Cardiac fibroblast (primary cell): ENCODE results near the gene KLF6.

Source experiments
- DNase-seq, 2 donors: peaks; one replicate each; pipeline versions ENCODE4 v3.0.0 to v3.0.0-alpha.2; 2010; ENCODE audit warnings: low read depth in 2 of 2
- H3K4me3 ChIP-seq, 2 donors: replicated peaks in 1 of 2; 1 replicate in 1 of 2; 2 replicates in 1 of 2; pipeline ENCODE4 v1.5.1; 2011; ENCODE audit warnings: low read depth in 2 of 2, low read length in 2 of 2, mild to moderate bottlenecking in 2 of 2, moderate library complexity in 1 of 2
- CTCF ChIP-seq: IDR thresholded peaks from one replicate; pipeline ENCODE4 v1.5.1; 2011; ENCODE audit warnings: low read depth, mild to moderate bottlenecking, low read length, inconsistent platforms

KLF6 gene

GRCh38 chr10:3783682-3784432 is 1.2 kb downstream of the KLF6 start:
- DNase-seq = peak; percentile 71 to 90
- TF ChIP-seq CTCF = no peak
- peak overlapping the region; percentile 79 to 90 for H3K4me3 ChIP-seq

GRCh38 chr10:3783316-3783681 is 1.7 kb downstream of the KLF6 start:
- DNase-seq = peak in 1 of 2 donors; percentile 93
- peak overlapping the region; percentile 79 to 90 for H3K4me3 ChIP-seq
- TF ChIP-seq CTCF = no peak

GRCh38 chr10:3782451-3783315 is 2.3 kb downstream of the KLF6 start:
- peak; percentile 94 to 97 for DNase-seq
- no peak for TF ChIP-seq CTCF
- H3K4me3 ChIP-seq = peak overlapping the region; percentile 79 to 90

DNA sequence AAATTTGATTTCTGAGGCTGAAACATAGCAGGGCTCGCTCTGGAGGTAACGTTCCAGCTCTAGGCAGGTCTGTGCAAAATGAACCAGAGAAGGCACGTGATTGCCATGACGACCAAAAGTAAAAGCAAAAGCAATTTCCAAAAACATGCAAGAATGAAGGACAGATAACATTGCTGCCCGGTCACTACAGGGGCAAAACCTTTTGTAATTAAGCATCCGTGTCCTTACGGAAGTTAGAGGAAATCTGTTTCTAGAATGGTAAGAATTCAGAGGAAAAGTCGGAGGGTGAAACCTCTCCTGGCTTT is 2.9 kb downstream of the KLF6 start:
- TF ChIP-seq CTCF = no peak
- peak in 1 of 2 donors; percentile 87 for DNase-seq
- H3K4me3 ChIP-seq = peak overlapping the region; percentile 79 to 90

- peak; percentile 62 to 83 for DNase-seq
- TF ChIP-seq CTCF = peak; percentile 63
- peak overlapping the region; percentile 79 to 90 for H3K4me3 ChIP-seq
Observed at GRCh38 chr10:3781468-3782145, 3.4 kb downstream of the KLF6 start.

DNA sequence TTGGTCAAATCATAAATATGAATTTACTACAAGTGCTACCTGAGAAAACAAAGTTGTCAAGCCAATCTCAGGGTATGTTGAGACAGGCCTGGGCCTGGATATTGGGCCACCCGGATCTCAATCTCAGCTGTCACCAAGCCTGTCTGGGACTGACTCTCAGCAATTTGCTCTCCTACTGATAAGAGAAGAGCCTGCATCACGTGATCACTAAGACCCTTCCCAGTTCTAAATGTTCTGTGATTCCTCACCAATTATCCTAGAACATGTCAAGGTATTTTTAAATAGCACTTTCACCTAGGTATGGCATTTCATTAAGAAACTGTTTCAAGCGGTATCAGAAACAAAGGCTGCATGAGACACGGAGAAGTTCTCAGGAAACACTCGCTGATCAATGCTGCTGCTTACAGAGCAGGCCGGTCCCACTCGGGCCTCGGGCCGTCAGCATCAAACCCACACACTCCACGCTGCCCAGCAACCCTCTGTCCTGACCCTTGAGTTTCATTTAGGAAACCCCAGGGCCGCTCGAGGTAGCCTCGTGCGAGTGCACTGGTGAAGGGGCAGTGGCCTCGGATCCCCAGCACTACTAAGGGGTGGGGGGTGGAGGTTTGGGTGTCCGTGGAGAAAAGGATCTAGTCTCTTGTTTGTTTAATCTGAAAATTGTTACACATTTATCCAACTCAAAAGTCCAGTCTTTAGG is 4.1 kb downstream of the KLF6 start:
- peak overlapping the region; percentile 79 to 90 for H3K4me3 ChIP-seq
- peak; percentile 48 to 52 for DNase-seq
- no peak for TF ChIP-seq CTCF
